Dermis lymphatic vessel endothelial cell (primary cell): ENCODE measurements around the gene PSEN2. TPM values are rescaled to one million over a fixed set of nuclear protein-coding genes. Genes with fewer than 3 reads are reported as not detected.

Experiments
- total RNA-seq: library from RNA; depleted of rRNA; stranded (reverse); fragments of >200 nt; gene quantifications from 2 replicates; pipeline ENCODE4 v1.2.1, GENCODE V29; 2014

The PSEN2 gene
- 60.3 and 86.3 TPM in 2 replicates for total RNA-seq

DNA sequence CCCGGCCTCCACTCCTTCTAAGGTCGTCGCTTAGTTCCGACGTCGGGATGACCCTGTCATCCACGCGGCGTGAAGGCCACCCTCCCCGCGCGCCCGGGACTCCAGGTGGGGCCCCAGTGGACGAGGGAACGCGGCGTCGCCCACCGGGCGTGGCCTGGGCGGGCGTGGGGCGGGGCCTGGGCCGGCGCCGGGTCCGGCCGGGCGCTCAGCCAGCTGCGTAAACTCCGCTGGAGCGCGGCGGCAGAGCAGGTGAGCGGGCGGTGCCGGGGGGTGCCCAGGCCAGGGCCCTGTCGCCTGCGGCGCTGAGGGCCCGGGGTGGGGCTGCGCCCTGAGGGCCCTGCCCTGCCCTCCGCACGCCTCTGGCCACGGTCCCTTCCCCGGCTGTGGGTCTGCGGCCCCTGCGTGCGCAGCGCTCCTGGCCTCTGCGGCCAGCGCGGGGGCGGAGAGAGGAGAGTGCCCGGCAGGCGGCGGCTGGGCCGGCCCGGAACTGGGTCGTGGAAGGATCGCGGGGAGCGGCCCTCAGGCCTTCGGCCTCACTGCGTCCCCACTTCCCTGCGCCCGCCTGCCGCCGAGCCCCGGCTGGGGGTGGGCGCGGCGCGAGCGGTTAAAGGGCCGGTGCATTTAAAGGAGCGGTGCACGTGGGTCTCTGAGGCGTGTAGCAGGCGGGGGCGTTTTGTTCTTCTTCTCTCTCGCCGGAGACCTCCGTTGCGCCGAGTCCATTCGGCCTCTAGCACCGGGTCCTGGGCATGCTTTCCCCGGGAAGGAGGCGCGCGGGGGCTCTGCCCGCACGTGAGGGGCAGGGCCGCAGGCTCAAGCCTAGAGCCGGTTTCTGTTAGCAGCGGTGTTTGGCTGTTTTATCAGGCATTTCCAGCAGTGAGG is at the start of gene PSEN2:
PSEN2 (plus strand) TSS at position 216 of the 879 bp plus-strand sequence. CDS start 11,292 bp downstream, outside the sequence.

GRCh38 chr1:226940029-226940805 is 69.8 kb downstream of the PSEN2 start, which contains the start of gene COQ8A:
TSS of gene COQ8A (plus strand) at chr1:226940294. CDS start at chr1:226961386, 21,092 bp downstream.

Other genes with a start within 250 kb of the PSEN2 start
- gene ITPKB, start 131.3 kb upstream of the PSEN2 start, total RNA-seq = 25.7 and 28.9 TPM in 2 replicates
- 31.8 and 32.4 TPM in 2 replicates for gene COQ8A, start 69.7 kb downstream of the PSEN2 start, total RNA-seq